Measurements from ENCODE around the gene DYNLL2.
"Not testable (repeated sequence)": the region's sequence is repeated elsewhere in the genome, so short reads cannot be mapped to it uniquely, and the experiment has no call there.

The DYNLL2 gene

DNA sequence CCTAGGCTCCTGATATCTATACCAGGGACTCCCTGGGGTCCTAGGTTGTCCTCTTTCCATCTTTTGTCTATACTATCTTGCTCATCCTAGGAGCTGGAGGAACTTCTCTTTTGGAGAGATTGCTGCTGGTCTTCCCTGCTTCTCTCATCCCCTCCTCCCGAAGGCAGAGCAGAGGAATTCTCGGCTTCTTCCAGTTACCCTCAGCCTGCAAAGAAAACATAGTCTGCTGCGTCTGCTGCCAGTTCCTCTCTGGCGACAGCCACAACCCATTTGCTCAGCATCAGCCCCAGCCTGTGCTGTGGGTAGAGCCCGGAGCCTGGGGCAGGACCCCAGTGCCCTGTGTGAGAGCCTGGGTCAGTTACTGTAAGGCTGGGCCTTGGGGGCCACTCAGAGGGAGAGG lies 21.5 kb upstream of the DYNLL2 start:
- Mint-ChIP-seq H3K4me3 (no peak overlapping the region), H3K4me1 (peaks cover 30% of the 10 kb centered on the region), H3K27me3 (ENCODE audit: low read depth) (peaks cover 8% of the 10 kb centered on the region), H3K27ac (no peak overlapping the region), H3K36me3 (ENCODE audit: low read depth) (no peaks in the 10 kb centered on the region), H3K9me3 (no peaks in the 10 kb centered on the region)
- TF ChIP-seq, protein P1, sequence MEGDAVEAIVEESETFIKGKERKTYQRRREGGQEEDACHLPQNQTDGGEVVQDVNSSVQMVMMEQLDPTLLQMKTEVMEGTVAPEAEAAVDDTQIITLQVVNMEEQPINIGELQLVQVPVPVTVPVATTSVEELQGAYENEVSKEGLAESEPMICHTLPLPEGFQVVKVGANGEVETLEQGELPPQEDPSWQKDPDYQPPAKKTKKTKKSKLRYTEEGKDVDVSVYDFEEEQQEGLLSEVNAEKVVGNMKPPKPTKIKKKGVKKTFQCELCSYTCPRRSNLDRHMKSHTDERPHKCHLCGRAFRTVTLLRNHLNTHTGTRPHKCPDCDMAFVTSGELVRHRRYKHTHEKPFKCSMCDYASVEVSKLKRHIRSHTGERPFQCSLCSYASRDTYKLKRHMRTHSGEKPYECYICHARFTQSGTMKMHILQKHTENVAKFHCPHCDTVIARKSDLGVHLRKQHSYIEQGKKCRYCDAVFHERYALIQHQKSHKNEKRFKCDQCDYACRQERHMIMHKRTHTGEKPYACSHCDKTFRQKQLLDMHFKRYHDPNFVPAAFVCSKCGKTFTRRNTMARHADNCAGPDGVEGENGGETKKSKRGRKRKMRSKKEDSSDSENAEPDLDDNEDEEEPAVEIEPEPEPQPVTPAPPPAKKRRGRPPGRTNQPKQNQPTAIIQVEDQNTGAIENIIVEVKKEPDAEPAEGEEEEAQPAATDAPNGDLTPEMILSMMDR (IDR thresholded peaks at IDR 0.05; ENCODE audit: unreplicated experiment in 3 of 3): no peak

DNA sequence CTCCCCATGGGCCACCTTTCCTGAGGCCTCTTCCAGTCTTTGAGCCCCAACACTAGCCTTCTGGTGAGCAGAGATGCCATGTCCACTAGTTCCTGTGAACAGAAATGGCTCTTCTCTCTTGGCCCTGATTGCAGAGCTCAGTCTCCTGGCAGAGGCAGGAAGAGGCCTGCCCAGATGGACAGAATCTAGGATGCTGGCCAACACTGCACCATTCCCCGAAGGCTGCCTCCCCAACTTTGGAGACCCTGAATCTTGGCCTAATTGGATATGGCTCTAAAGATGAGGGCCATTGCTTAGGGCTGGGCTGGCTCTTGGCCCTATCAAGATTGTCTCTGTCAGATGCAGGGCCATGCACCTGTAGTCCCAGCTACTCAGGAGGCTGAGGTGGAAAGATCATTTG lies 18.0 kb upstream of the DYNLL2 start:
- H3K4me3 Mint-ChIP-seq: no peak overlapping the region
- H3K9me3 Mint-ChIP-seq: no peaks in the 10 kb centered on the region
- TF ChIP-seq, protein P1 (IDR thresholded peaks at IDR 0.05; ENCODE audit: unreplicated experiment in 3 of 3): no peak
- peaks cover 15% of the 10 kb centered on the region for H3K4me1 Mint-ChIP-seq
- no peaks in the 10 kb centered on the region for H3K36me3 Mint-ChIP-seq (ENCODE audit: low read depth)
- H3K27me3 Mint-ChIP-seq (ENCODE audit: low read depth): peaks cover 14% of the 10 kb centered on the region
- H3K27ac Mint-ChIP-seq: no peak overlapping the region

DNA sequence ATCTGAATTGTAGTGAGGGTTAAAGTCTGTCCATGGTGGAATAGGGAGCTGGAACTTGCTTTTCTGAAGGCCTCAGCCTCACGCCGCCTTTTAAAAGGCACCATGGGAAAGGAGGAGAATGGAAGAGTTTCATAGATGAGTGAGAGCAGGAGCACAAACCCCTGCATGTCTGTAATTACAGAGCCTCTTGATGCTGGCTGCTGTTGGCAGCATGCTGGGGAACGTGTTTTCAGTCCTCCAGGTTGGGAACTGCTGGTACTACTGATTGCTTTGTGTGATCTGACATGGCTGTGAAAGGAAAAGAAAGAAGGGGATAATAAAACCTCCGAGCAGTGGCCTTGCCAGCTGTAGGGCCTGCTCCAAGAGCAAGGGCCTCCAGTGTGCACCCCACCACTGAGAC lies 16.8 kb upstream of the DYNLL2 start:
- Mint-ChIP-seq H3K36me3 (ENCODE audit: low read depth) (no peaks in the 10 kb centered on the region), H3K4me3 (no peak overlapping the region), H3K27ac (peak overlapping the region in 1 of 3 experiments; percentile 14), H3K9me3 (no peaks in the 10 kb centered on the region), H3K27me3 (ENCODE audit: low read depth) (peaks cover 26% of the 10 kb centered on the region), H3K4me1 (peaks cover 5% of the 10 kb centered on the region)
- TF ChIP-seq, protein P1 (IDR thresholded peaks at IDR 0.05; ENCODE audit: unreplicated experiment in 3 of 3): no peak

DNA sequence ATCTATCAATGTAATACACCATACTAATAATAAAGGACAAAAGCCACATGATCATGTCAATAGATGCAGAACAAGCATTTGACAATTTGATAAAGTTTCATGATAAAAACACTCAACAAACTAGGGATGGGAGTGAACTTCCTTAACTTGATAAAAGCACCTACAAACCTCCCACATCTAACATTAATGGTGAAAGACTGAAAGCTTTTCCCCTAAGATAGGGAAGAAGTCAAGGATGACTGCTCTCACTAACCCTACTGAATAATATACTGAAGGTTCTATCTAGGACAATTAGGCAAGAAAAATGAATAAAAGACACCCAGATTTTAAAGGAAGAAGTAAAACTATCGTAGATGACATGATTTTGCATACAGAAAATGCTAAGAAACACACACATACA lies 10.4 kb upstream of the DYNLL2 start:
- Mint-ChIP-seq H3K9me3 (peaks cover 3% of the 10 kb centered on the region), H3K36me3 (ENCODE audit: low read depth) (no peaks in the 10 kb centered on the region), H3K27ac (no peak overlapping the region), H3K27me3 (ENCODE audit: low read depth) (peaks cover 32% of the 10 kb centered on the region), H3K4me1 (no peaks in the 10 kb centered on the region), H3K4me3 (no peak overlapping the region)
- TF ChIP-seq, protein P1 (IDR thresholded peaks at IDR 0.05; ENCODE audit: unreplicated experiment in 3 of 3): no peak

DNA sequence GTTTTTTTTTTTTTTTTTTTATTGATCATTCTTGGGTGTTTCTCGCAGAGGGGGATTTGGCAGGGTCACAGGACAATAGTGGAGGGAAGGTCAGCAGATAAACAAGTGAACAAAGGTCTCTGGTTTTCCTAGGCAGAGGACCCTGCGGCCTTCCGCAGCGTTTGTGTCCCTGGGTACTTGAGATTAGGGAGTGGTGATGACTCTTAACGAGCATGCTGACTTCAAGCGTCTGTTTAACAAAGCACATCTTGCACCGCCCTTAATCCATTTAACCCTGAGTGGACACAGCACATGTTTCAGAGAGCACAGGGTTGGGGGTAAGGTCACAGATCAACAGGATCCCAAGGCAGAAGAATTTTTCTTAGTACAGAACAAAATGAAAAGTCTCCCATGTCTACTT lies 10.0 kb upstream of the DYNLL2 start:
- not testable (repeated sequence) for H3K9me3 Mint-ChIP-seq; H3K4me1 Mint-ChIP-seq; H3K36me3 Mint-ChIP-seq (ENCODE audit: low read depth); H3K27ac Mint-ChIP-seq; H3K4me3 Mint-ChIP-seq
- H3K27me3 Mint-ChIP-seq (ENCODE audit: low read depth): peaks cover 32% of the 10 kb centered on the region

DNA sequence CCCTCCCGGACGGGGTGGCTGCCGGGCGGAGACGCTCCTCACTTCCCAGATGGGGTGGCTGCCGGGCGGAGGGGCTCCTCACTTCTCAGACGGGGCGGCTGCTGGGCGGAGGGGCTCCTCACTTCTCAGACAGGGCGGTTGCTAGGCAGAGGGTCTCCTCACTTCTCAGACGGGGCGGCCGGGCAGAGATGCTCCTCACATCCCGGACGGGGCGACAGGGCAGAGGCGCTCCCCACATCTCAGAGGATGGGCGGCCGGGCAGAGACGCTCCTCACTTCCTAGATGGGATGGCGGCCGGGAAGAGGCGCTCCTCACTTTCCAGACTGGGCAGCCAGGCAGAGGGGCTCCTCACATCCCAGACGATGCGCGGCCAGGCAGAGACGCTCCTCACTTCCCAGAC lies 8.8 kb upstream of the DYNLL2 start:
- not testable (repeated sequence) for H3K4me1 Mint-ChIP-seq; H3K4me3 Mint-ChIP-seq; H3K27ac Mint-ChIP-seq; H3K36me3 Mint-ChIP-seq (ENCODE audit: low read depth); H3K9me3 Mint-ChIP-seq
- H3K27me3 Mint-ChIP-seq (ENCODE audit: low read depth): peaks cover 37% of the 10 kb centered on the region

DNA sequence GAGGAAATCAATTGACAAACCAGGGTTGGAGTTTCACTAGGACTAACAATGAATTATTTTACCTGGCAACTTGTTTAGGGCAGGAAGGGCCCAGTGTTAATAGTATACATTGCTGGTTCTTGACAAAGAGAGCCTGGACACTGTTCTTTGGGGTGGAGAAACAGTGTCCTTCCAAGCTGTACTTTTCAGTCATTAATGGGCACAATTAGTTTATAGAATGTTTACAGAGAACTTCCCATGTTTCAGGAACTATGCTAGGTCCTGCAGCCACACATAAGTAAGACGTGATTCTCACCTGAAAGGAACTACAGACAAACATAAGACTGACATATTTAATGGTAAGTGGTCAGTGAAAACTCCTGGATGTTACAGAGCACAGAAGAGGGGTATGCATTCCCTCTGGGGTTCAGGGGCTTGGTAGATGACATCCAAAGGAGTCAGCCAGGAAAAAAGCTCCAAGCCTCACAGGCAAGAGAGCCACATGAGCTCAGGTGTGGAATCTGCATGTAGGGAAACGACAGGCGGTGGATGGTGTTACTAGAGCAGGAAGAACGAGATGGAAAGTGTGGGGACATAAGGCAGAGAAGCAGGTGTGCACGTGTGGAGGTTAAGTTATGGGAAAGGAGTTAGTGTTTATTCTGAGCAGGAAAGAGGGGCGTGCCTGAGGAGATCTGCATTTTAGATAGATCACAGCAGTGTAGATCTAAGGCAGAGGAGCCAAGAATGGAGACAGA lies 3.8 kb upstream of the DYNLL2 start:
- H3K4me3 Mint-ChIP-seq: no peak overlapping the region
- peak overlapping the region in 1 of 3 experiments; percentile 5 for H3K27ac Mint-ChIP-seq
- H3K27me3 Mint-ChIP-seq (ENCODE audit: low read depth): peaks cover 14% of the 10 kb centered on the region
- peaks cover 19% of the 10 kb centered on the region for H3K4me1 Mint-ChIP-seq
- TF ChIP-seq, protein P1 (IDR thresholded peaks at IDR 0.05; ENCODE audit: unreplicated experiment in 3 of 3): no peak
- H3K36me3 Mint-ChIP-seq (ENCODE audit: low read depth): no peaks in the 10 kb centered on the region
- no peaks in the 10 kb centered on the region for H3K9me3 Mint-ChIP-seq
